Esophagus (tissue), 2 donors: Measurements from ENCODE around the gene ANTXR1. TPM values are rescaled to one million over a fixed set of nuclear protein-coding genes. Genes with fewer than 3 reads are reported as not detected.

Experiments
- H3K27ac ChIP-seq, 2 donors: one replicate each; pipeline ENCODE4 v1.5.1; 2013; ENCODE audit warnings: low read depth in 2 of 2, mild to moderate bottlenecking in 2 of 2, inconsistent platforms in 1 of 2, low read length in 1 of 2, moderate library complexity in 1 of 2
- H3K27me3 ChIP-seq, 2 donors: one replicate each; pipeline ENCODE4 v1.6.1; 2013; ENCODE audit warnings: low read length in 2 of 2, control low read depth in 1 of 2, mild to moderate bottlenecking in 1 of 2; ENCODE audit not compliant: insufficient read depth in 2 of 2, control insufficient read depth in 1 of 2
- H3K36me3 ChIP-seq, 2 donors: one replicate each; pipeline ENCODE4 v1.6.1; 2013; ENCODE audit warnings: low read length in 1 of 2; ENCODE audit not compliant: control insufficient read depth in 2 of 2, insufficient read depth in 2 of 2
- H3K4me1 ChIP-seq, 2 donors: one replicate each; pipeline ENCODE4 v1.6.1; 2013; ENCODE audit warnings: low read length in 1 of 2; ENCODE audit not compliant: control insufficient read depth in 2 of 2, insufficient read depth in 2 of 2
- H3K4me3 ChIP-seq, 2 donors: one replicate each; pipeline ENCODE4 v1.5.1; 2013; ENCODE audit warnings: low read length in 2 of 2, mild to moderate bottlenecking in 2 of 2, low read depth in 1 of 2, moderate library complexity in 1 of 2
- H3K9me3 ChIP-seq, 2 donors: one replicate each; pipeline ENCODE4 v1.6.1; 2013; ENCODE audit warnings: mild to moderate bottlenecking in 2 of 2, low read depth in 1 of 2, low read length in 1 of 2, moderate library complexity in 1 of 2; ENCODE audit not compliant: control insufficient read depth in 2 of 2, insufficient read depth in 1 of 2
- WGBS, 2 donors: extraction: QIAGEN DNeasy Blood & Tissue Kit; methylation state at CpG; one replicate each; pipeline ENCODE4 v1.1.7; 2013; 5-methylcytosine and 5-hydroxymethylcytosine counted together
- polyA plus RNA-seq, 2 donors: library from polyadenylated mRNA; stranded (reverse); fragments of 200-250 nt; gene quantifications; one replicate each; pipeline ENCODE4 v1.2.3, GENCODE V29; 2013
- donor health status: healthy with polysubstance abuse.
- donor health status: Bipolar disorder and iron deficiency.

ANTXR1 gene
- polyA plus RNA-seq, 2 donors, result 5.0 to 8.5 TPM

DNA sequence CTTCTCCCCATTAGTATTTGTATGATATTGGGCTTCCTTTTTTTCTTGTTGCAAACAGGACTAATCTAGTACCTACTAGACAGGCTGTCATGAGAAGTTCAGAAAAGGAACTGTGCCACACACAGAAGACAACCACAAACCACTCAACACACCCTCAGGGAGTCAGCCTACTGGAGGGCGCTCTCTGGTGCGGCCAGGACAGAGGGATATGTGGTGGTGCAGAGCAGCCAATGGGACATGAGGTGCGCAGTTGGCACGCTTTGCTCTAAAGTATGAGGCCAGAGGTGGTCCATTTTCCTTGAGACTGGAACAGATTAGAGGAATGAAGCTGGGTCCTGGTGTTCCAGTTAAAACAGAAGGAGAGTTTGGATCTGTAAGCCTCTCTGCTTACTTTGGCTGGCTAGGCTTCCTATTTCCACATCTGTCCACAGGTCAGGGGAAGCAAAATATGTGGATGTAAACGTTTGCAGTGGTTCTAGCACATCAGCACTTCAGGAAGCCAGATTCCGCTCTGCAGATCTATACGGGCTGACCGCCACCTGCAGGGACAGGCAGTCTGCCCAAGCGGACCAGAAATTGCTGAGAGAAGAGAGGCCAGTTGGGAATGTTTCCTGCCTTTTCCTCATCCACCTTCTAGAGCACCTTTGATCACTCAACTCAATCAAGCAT lies 260.0 kb downstream of the ANTXR1 start:
- Histone ChIP-seq H3K27me3 (no peaks in the 10 kb centered on the region), H3K9me3 (no peaks in the 10 kb centered on the region), H3K4me1 (no peaks in the 10 kb centered on the region), H3K27ac (no peak overlapping the region), H3K4me3 (no peak overlapping the region), H3K36me3 (no peaks in the 10 kb centered on the region)
- 77 to 79% methylated on average over 9 of the region's 9 CpGs for WGBS, 2 donors

DNA sequence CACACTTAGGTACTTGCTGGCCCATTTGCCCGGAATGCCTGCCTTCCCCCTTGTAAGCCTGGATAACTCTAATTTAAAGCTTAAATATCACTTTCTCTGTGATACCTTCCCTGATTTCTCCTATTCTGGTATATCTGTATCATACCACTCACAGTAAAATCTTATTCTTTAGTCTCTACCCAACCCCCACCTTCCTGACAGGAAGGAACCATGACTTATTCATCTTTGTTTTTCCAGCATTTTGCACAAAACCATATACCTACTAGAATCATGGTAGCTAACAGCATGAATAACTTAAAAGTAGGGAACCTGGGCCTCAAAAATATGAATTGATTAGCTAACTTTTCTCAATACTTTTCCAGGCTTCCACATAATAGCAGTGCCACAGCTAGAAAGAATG lies 262.5 kb downstream of the ANTXR1 start:
- H3K4me1 ChIP-seq, result no peaks in the 10 kb centered on the region
- no peak overlapping the region for H3K27ac ChIP-seq
- 95 to 97% methylated on average over 1 of the region's 1 CpG for WGBS, 2 donors
- no peak overlapping the region for H3K4me3 ChIP-seq
- H3K9me3 ChIP-seq, result no peaks in the 10 kb centered on the region
- no peaks in the 10 kb centered on the region for H3K27me3 ChIP-seq
- no peaks in the 10 kb centered on the region for H3K36me3 ChIP-seq

DNA sequence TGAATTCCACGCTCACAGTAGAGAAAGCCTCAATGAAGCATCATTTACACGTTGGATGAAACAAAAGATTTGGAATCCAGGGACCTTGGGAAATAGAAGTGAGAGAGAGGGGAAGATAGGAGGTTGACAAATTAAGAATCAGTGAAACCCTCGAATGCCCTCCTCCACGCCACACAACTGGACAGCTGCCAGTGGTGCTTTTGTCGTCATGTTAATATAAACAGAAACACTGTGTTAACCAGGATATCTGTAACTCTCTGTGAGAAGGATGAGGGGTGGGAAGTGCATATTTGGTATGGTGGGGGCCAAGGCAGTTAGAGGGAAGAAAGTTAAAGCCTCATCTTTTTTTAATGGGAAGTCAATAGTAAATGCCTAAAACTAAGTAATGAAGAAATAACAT lies 265.4 kb downstream of the ANTXR1 start:
- no peak overlapping the region for H3K4me3 ChIP-seq
- no peaks in the 10 kb centered on the region for H3K4me1 ChIP-seq
- 53 to 55% methylated on average over 5 of the region's 5 CpGs for WGBS, 2 donors
- no peak overlapping the region for H3K27ac ChIP-seq
- no peaks in the 10 kb centered on the region for H3K9me3 ChIP-seq
- H3K36me3 ChIP-seq, result no peaks in the 10 kb centered on the region
- H3K27me3 ChIP-seq, result no peaks in the 10 kb centered on the region

DNA sequence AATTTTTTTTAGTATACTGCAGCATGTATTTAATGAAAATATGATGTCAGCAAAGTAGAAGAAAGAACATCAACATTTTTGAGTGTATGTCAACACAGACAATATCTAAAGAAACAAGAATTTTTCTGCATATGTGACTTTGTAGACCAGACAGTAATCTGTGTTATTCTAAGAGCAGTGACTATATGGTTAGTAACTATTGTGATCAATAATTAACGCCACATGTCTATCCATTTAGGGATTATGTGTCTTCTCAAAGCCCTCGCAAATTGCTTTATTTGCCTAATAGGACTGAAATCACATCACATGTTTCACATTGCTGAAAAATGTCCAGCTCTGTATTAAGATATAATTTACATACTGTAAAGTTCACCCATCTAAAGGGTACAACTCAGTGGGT lies 266.2 kb downstream of the ANTXR1 start:
- Histone ChIP-seq H3K36me3 (no peaks in the 10 kb centered on the region), H3K4me1 (no peaks in the 10 kb centered on the region), H3K27ac (no peak overlapping the region), H3K27me3 (no peaks in the 10 kb centered on the region), H3K4me3 (no peak overlapping the region), H3K9me3 (no peaks in the 10 kb centered on the region)
- 87 to 88% methylated on average over 2 of the region's 2 CpGs for WGBS, 2 donors

DNA sequence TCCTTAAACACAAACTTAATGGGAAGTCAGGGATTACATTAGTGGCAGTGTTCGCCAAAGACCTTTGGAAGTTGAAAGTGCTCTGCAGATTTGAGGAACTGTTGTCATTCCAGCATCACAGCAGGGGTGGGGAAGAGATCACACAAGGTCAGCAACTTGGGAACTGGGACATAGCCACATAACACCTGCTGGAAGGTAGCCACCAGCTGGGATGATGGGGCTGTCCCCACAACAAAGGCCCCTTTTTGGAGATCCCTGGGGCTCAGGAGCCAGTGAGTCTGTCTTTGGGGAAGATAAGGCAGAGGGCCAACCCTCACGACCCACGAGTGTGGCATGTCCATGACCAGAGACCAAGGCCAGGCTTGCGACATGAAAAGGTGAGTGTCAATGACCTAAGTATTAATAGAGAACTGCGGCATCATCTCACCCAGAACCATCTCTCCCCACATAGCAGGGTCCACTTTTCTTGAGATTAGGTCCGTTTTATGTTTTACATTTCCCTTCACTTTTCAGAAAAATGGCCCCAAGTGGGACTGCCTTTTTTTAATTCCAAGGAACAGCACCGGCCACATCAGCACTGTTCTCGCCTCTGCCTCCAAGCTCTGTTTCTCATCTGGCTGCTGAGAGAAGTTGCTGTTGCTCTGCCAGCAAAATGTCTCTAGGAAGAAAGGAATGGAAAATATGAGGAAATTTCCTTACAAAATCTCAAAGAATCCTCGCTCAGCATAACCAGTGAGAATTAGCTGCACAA lies 267.1 kb downstream of the ANTXR1 start:
- H3K36me3 ChIP-seq, result no peaks in the 10 kb centered on the region
- no peaks in the 10 kb centered on the region for H3K27me3 ChIP-seq
- no peak overlapping the region for H3K27ac ChIP-seq
- no peaks in the 10 kb centered on the region for H3K4me1 ChIP-seq
- no peak overlapping the region for H3K4me3 ChIP-seq
- 77 to 80% methylated on average over 9 of the region's 9 CpGs for WGBS, 2 donors
- no peaks in the 10 kb centered on the region for H3K9me3 ChIP-seq

DNA sequence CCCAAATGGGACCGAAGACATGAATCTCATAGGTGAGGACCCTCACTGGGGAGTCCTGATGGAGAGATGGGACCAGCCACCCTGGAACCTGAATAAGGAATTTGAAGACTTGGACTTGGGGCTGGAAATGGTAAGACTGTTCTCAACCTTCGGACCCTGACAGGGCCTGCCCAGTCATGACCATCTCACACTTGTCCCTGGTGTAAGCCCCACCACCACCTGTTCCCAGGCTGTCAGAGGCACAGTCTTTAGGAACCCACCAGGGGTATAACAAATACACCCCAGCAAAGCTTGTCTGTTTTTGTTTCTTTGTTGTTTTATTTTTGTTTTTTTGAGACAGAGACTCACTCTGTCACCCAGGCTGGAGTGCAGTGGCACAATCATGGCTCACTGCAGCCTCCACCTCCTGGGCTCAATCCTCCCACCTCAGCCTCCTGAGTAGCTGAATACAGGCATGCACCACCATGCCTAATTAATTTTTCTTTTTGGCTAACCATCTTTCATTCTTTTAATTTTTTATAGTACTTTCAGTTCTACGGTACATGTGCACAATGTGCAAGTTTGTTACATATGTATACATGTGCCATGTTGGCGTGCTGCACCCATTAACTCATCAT lies 267.9 kb downstream of the ANTXR1 start:
- Histone ChIP-seq H3K36me3 (no peaks in the 10 kb centered on the region), H3K27ac (no peak overlapping the region), H3K4me1 (no peaks in the 10 kb centered on the region), H3K4me3 (no peak overlapping the region), H3K9me3 (no peaks in the 10 kb centered on the region), H3K27me3 (no peaks in the 10 kb centered on the region)
- WGBS, 2 donors, result 94% methylated on average over 4 of the region's 4 CpGs

DNA sequence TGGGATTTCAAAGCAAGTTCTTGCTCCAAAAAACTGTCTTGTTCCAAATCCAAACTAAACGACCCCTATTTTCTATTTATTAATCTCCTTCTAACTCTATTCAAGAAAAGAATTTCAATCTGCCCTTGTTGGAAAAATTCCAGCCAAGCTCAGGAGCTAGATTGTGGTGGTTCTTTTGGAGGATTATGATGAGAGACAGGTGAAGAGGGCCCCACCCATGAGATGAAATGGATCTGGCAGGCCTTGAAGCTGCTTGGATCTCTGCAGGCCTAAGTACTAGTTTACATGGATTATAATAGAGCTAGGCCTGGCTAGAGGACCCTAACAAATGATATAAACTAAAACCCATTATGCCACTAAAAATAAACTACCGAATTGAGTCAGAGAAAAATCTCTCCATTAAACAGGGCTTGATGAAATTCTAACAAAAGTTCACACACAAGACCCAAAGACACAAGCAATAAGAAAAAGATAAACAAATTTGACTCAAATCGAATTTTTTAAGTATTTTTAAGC lies 272.5 kb downstream of the ANTXR1 start:
- WGBS, 2 donors, result 36 to 37% methylated on average over 3 of the region's 3 CpGs

DNA sequence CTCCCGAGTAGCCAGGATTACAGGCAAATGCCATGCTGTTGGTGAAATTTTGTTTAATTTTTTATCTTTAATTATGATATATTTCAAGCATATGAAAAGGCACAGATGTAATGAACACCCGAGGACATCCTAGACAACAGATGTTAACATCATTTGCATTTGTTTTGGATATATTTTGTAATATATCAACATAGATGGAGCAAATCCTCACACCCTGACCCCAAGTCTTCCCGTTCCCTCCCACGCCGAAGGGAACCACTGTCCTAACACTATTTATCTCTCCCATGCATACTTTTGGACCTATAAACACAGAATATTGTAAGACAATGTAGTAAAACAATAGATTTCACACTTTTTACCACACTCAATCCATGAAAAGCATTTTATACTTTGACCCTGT lies 274.6 kb downstream of the ANTXR1 start:
- no peak overlapping the region for H3K4me3 ChIP-seq
- no peaks in the 10 kb centered on the region for H3K27me3 ChIP-seq
- H3K36me3 ChIP-seq, result no peaks in the 10 kb centered on the region
- H3K27ac ChIP-seq, result no peak overlapping the region
- WGBS, 2 donors, result 84 to 91% methylated on average over 5 of the region's 5 CpGs
- H3K4me1 ChIP-seq, result peaks cover 0 to 3% of the 10 kb centered on the region in 2 donors
- H3K9me3 ChIP-seq, result no peaks in the 10 kb centered on the region

More for the DNA sequence above, 272.5 kb downstream of the ANTXR1 start:
- H3K4me1 ChIP-seq, result no peaks in the 10 kb centered on the region
- no peaks in the 10 kb centered on the region for H3K27me3 ChIP-seq
- H3K36me3 ChIP-seq, result no peaks in the 10 kb centered on the region
- H3K9me3 ChIP-seq, result no peaks in the 10 kb centered on the region
- H3K27ac ChIP-seq, result peak overlapping the region in 1 of 2 donors; percentile 42
- no peak overlapping the region for H3K4me3 ChIP-seq

DNA sequence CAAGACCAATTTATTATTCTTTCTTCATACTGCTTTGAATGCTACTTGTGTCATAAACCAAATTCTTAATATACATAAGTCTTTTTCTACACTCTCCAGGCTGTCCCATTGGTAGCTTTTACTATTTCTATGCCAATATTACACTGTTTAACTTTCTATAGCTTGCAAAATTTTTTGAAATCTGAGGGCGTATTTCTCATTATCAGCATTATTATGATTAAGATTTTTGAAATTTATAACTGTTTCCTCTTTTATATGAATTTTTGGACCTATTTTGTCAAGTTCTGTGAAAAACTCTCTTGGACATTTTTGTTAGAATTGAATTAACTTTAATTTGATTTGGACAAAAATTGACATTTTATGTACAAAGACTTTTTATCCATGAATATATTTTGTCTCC lies 275.4 kb downstream of the ANTXR1 start:
- H3K36me3 ChIP-seq, result no peaks in the 10 kb centered on the region
- 89 to 92% methylated on average over 1 of the region's 1 CpG for WGBS, 2 donors
- H3K27me3 ChIP-seq, result no peaks in the 10 kb centered on the region
- H3K4me1 ChIP-seq, result peaks cover 0 to 3% of the 10 kb centered on the region in 2 donors
- H3K4me3 ChIP-seq, result no peak overlapping the region
- H3K9me3 ChIP-seq, result no peaks in the 10 kb centered on the region
- no peak overlapping the region for H3K27ac ChIP-seq
